ENCODE results near the gene PAK4.

PAK4 gene

DNA sequence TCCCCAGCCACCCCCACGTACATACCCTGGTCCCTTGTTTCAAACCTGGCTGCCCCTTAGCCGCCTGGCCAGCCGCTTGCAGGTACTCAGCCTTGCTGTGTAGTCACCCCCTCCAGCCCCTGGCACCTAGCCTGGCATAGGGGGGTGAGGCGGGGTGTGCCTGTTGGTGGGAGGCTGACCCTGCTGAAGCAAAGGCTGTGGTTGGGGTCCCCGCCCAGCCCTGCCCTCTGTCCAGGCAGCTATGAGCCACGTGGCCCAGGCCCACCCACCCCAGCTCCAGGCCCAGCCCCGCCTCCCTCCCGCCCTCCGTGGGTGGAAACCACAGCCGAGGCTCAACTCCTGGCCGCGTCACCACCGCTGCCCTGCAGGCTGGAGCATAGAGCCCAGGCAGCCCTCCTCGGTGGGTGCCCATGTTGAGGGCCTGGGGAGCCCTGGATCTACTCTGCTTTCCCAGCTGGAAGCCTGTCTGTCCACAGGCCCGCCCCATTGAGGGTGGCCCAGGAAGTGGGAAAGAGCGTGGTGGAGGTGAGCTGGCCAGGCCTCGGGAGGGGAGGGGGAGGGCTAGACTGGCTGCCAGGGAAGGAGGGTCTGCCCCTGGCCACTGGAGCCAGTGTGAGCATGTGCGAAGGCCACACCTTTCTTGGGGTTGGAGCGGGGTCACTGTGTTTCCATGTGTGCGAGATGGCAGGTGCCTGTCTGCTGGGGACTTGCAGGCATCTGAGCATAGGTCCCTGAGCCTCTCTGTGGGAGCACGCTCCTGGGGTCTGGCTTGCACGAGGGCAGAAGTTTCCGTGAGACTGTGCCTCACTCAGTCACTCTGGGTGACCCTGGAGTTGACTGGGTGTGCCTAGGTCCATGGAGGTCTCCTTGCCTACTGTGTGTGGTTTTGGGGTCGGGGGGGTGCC is 31.0 kb downstream of the PAK4 start:
- TF ChIP-seq, protein P1, sequence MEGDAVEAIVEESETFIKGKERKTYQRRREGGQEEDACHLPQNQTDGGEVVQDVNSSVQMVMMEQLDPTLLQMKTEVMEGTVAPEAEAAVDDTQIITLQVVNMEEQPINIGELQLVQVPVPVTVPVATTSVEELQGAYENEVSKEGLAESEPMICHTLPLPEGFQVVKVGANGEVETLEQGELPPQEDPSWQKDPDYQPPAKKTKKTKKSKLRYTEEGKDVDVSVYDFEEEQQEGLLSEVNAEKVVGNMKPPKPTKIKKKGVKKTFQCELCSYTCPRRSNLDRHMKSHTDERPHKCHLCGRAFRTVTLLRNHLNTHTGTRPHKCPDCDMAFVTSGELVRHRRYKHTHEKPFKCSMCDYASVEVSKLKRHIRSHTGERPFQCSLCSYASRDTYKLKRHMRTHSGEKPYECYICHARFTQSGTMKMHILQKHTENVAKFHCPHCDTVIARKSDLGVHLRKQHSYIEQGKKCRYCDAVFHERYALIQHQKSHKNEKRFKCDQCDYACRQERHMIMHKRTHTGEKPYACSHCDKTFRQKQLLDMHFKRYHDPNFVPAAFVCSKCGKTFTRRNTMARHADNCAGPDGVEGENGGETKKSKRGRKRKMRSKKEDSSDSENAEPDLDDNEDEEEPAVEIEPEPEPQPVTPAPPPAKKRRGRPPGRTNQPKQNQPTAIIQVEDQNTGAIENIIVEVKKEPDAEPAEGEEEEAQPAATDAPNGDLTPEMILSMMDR (IDR thresholded peaks at IDR 0.05; ENCODE audit: low read depth, low read length): no peak
- no peak overlapping the region for H3K4me3 ChIP-seq (ENCODE audit: low read depth, low read length)

- H3K4me3 ChIP-seq (ENCODE audit: low read depth, low read length): no peak overlapping the region
- TF ChIP-seq, protein P1 (IDR thresholded peaks at IDR 0.05; ENCODE audit: low read depth, low read length): no peak
Observed at GRCh38 chr19:39157275-39157996, 31.9 kb downstream of the PAK4 start.

- TF ChIP-seq, protein P1 (IDR thresholded peaks at IDR 0.05; ENCODE audit: low read depth, low read length): no peak
- no peak overlapping the region for H3K4me3 ChIP-seq (ENCODE audit: low read depth, low read length)
Observed at GRCh38 chr19:39157997-39158389, 32.4 kb downstream of the PAK4 start.

- TF ChIP-seq, protein P1 (IDR thresholded peaks at IDR 0.05; ENCODE audit: low read depth, low read length): no peak
Observed at GRCh38 chr19:39158646-39159260, 33.2 kb downstream of the PAK4 start.

GRCh38 chr19:39160523-39160861 is 34.9 kb downstream of the PAK4 start:
- TF ChIP-seq, protein P1 (IDR thresholded peaks at IDR 0.05; ENCODE audit: low read depth, low read length): no peak
- no peak overlapping the region for H3K4me3 ChIP-seq (ENCODE audit: low read depth, low read length)

More at GRCh38 chr19:39158646-39159260, 33.2 kb downstream of the PAK4 start:
- H3K4me3 ChIP-seq (ENCODE audit: low read depth, low read length): no peak overlapping the region

DNA sequence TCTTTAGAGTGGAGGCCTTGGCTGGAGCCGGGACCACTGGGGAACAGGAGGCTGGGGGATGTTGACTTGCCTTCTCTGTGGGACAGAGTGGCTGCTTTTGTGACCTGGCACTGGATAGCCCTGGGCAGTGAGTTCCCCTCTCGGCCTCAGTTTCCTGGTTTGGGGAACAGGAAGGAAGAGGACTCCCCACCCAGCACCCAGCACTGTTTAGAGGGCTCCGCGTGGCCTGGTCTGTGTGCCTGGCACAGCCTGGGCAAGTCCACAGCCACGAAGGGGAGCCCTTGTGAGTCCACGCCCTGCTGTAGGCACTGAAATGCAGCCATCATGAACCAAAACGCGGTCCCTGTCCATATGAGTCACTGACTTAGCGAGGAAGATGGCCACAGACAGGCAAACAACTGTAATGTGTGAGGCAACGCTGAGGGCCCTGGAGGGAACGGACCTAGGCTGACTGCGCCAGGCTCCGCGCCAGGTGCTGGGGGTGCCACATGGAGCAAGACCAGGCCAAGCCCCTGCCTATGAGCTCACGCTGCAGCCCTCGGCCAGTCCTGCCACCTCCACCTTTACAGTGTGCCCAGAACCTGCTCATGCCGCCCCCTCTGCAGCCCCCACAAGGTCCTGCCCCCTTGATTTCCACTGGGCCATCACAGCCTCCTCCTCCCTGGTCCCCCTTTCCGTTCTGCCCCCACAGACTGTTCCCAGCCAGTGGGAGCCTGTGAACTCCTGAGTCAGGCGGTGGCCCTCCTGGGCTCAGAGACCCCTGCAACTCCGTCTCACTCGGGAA is 35.5 kb downstream of the PAK4 start:
- TF ChIP-seq, protein P1 (IDR thresholded peaks at IDR 0.05; ENCODE audit: low read depth, low read length): no peak
- no peak overlapping the region for H3K4me3 ChIP-seq (ENCODE audit: low read depth, low read length)

Data from WI38 (cell line).